Tongue (tissue), 2 donors: ENCODE results near the gene TARS3. TPM values are rescaled to one million over a fixed set of nuclear protein-coding genes. Genes with fewer than 3 reads are reported as not detected.
"Not testable (repeated sequence)": the region's sequence is repeated elsewhere in the genome, so short reads cannot be mapped to it uniquely, and the experiment has no call there.

Source experiments
- DNase-seq: peaks from one replicate; pipeline ENCODE4 v3.0.0-alpha.2; 2015
- total RNA-seq: library from RNA; depleted of rRNA; stranded (reverse); fragments of >200 nt; gene quantifications from one replicate; pipeline ENCODE4 v1.2.3, GENCODE V29; 2014

TARS3 gene
- total RNA-seq, 1 donor from 2014 or later = 35.8 TPM

DNA sequence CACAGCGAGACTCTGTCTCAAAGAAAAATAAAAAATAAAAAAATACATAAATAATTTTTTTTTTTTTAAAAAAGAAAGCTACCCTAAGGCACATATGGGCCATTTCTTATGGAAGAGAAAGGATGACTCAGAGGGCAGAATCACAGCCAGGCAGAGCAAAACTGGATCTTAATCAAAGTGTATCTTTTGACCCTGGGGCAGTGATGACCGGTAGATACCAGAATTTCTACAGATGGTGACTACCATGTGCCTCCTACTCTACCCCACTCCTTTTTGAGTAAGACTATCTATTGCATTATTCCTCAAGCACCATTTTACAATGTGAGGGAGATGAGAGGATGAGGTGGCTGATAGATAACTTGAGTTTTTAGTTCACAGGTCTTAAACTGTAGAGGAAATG lies 26.0 kb downstream of the TARS3 start:
- DNase-seq = no peak

DNA sequence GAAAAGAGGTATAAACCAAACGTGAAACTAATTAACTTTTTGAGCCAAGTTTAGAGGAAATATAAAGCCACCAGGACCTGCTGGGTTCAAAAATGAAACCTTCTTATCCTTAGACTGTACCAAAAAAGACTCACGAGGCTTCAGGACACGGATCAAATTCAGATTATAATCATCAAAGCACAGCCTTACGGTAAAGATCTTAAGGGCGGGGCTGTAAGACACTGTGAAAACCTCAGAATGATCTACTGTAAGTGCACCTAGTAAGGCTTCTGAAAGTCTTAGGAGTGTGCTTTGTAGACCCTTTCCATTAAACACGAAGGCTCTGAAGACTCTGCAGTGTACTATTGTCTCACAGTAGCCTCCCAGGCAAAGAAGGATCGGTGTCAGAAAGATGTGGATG lies 26.8 kb downstream of the TARS3 start:
- no peak for DNase-seq

DNA sequence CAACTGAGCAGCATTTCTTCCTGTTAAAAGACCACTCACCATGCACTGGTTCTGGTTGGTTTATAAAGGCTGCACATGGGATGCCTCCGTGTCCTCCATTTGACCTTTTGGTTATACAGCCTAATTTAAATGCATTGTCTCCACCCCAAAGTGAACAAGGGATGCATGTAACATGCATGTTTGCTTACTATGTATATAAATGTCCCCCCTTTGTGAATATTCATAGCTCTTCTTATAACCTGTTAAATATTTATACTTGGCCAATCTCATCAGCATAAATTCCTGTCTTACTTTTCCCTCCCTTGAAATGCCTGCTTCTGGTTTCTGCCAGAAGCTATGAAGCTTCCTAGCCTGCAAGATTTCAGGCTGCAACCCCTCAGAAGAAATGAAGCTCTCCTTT lies 27.4 kb downstream of the TARS3 start:
- DNase-seq = no peak

DNA sequence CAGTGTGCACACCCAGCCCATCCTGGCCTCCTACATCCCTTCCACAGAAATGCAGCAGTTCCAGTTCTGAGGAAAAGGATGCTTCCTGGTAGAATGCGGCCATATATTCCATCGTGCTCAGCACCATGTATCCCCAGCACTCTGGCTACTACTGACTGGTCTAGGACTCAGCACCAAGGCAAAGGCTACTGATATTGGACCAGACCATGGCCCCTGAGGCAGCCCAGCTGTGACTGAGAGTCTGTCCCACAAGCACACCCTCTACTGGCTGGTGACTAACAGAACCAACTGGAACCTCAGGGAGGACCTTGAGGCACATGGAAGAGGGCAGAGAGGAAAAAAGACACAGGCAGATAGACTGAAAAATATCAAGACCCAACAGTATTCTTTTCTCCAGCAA lies 30.0 kb downstream of the TARS3 start:
- no peak for DNase-seq

DNA sequence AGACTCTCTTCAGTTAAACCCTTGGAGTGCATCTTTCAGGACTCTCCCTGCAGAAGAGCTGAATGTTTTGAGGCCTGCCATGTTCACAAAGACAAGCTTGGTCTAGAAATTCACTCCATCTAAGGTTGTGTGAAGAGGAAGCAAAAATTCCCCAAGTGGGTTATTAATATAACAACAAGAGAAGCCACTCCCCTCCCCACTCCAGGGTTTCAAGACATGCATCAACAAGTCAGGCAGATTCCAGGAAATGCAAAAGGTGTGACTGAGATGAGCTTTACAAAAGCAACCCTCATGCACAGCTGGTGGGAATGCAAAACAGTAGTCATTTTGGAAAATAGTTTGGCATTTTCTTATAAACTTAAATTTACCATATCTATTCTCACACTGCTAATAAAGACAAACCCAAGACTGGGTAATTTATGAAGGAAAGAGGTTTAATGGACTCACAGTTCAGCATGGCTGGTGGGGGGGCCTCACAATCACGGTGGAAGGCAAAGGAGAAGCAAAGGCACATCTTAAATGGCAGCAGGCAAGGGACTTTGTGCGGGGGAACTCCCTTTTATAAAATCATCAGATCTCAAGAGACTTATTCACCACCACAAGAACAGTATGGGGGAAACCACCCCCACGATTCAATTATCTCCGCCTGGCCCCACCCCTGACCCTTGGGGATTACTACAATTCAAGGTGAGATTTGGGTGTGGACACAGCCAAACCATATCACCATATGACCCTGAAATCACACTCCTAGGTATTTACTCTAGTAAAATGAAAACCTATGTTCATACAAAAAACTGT lies 31.3 kb downstream of the TARS3 start:
- no peak for DNase-seq

DNA sequence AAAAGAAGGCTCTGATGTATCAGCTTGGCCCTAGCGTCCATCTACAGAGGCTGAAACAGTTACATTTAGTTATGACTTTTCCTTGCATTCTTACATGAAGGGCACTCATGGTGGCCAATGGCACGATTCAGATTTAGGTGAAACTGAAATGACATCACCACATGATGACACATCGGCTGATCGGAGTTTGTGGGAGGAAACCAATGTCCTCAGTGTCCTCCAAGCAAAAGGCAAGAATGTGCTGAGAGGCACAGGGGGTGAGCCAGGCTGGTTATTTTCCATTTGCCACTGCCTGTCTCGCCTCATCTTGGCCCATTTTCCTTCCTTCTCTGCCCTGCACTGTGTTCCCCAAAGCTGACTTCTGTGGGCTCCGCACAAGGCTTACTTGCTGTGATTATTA lies 34.4 kb downstream of the TARS3 start:
- DNase-seq = no peak

DNA sequence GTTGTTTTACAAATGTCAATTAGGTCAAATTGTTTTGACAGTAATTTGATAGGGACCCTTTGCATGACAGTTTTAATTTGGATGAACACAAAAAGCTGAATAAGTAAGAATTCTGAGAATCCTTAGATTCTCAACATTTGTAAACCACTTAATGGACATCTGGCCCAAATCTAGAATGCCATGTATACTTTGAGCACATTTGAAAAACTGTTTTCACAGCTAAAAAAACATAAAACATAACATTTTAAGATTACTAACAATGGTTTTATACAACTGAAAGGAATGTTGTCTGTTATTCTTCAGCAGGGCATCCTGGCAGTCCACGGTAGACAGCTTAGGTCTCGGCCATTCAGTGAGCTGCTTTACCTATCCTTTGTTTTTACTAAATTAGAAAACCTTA lies 37.6 kb downstream of the TARS3 start:
- no peak for DNase-seq

DNA sequence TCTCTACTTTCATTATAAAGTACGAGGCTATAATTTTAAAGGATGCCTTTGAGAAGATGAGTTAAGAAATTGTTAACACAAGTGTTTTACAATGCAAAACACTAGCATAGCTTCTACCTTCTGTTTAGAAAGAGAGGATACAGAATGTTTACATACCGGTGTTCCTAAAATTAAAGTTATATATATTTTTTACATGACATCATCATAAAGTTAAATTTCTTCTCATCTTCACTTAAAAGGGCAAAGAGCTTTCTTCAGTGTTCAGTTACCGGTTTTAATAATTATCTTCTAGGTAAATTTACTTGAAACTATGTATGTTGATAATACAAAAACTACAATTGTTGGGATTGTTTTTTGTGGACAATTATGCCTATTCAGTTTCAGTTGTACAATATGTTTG lies 39.4 kb downstream of the TARS3 start:
- no peak for DNase-seq

DNA sequence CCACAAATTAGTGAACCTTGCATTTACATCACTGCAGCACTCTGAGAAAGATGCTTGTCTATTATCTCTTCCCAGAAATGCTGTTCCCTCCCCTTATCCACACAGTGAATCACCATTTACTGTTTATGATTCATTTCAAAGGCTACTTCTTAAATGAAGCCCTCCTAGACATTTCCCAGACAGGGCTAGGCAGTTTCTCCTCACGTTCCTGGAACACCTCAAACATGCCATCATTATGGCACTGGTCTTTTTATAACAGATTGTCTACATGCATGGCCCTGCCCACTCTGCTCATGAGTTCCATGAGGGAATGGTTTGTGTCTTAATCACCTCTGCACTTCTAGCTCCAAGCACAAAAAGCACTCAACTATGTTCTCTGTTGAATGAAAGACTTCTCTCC lies 39.9 kb downstream of the TARS3 start:
- DNase-seq = no peak

DNA sequence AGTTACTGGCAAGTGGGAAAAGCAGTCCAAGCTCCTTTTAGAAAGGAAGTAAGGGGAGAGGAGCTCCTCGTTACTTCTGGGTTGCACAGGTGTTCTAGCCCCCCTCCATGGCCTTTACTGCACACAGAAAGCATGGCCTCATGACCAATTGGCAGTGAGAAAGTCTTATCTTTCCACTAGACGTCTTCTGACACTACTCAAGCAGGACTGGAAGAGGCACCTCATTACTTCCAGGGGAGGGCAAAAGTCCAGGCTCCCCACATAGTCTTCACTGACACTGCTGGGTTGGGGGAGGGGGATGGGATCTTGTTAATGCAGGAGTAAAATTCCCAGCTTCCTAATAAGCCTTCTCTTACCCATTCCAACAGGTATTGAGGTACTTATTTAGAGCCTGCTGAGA lies 44.5 kb downstream of the TARS3 start:
- DNase-seq = no peak

DNA sequence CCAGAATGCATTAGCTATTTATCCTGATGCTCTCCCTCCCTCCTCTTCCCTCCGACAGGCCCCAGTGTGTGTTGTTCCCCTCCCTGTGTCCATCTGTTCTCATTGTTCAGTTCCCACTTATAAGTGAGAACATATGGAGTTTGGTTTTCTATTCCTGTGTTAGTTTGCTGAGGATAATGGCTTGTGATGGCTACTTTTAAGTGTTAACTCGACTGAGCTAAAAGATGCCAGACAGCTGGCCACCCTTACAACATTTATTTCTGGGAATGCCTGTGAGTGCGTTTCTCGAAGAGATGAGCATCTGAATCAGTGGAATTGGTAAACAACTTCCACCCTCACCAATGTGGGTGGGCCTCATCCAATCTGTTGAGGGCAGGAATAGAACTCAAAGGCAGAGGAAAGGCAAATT lies 47.3 kb downstream of the TARS3 start:
- DNase-seq = peak; percentile 63

DNA sequence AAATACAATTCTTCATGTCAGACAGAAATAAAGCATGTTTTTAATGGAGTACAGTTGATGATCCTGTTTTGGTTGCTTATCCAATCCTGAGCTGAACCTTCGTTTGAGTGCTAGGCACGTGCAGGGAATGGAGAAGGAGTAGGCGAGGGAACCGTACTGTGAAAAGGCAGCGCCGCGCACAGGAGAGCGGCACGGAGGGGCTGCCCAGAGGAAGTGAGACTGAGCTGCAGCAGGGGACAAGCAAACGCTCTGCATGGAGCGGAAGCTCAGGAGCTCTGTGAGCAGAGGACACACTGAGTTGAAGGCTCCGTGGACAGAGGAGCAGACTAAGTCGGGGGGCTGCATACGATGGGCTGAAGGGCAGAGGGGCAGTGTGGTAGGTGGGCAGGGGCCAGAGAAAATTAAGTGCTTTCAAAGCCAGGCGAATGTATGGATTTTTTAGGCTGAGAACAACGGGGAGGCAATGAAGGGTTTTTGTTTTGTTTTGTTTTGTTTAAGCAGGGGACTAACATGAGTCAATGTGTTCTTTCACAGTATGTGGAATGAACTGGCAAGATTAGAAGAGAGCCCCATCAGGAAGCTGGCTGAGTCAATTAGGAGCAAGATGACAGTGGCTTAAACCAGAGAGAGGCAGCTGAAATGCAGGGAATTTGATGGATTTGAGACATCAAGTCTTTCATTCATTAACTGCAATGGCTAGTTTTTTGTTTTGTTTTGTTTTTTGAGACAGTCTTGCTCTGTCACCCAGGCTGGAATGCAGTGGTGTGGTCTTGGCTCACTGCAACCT lies 48.3 kb downstream of the TARS3 start:
- no peak for DNase-seq

DNA sequence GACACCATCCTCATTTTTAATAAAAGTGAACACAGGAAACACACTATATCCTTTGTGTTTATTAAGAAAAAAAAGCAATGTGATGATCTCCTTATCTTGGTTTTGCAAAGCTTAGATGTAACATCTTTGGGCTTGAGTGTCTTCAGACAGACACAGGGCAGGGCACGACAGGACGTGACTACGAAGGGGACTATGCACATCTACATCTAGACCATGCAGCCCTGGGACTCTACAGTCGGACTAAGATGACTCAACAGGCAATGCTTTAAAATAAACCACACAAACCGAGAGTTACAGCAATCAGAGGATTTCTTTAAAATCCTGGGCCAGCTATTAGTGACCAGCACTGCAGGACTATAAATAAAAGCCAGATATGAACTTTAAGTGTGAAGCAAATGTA lies 49.3 kb downstream of the TARS3 start:
- no peak for DNase-seq

DNA sequence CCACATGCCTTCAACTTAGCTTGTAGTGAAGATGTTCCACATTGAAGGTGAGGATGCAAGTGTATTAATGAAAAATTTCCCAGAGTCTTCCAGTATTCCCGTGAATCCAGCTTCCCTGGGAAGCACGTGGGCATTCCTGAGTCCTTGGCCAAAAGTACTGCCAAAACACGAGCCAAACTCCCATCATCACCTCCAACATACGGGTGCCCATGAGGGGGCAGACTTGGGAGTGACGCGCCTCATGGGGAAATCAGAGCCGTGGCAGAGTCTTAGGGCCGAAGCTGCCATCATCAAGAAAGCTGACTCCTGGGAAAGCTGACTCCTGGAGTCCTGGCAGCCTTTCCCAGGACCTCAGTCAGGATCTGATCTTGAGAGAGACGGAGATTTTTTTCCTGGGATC lies 52.0 kb downstream of the TARS3 start:
- no peak for DNase-seq

DNA sequence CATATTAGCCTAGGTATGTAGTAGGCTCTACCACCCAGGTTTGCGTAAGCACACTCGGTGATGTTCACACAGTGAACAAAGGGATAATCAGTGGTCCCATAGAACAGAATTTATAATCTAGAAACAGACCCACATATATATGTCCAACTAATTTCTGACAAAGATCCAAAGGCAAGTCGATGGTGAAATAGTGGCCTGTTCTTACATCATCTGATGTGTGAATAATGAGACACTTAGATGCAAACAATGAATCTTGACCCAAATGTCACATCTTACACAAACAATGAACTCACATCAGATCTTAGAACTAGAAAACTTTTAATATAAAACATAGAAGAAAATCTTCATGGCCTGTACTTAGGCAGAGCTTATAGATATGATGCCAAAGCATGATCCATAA lies 54.5 kb downstream of the TARS3 start:
- DNase-seq = no peak

DNA sequence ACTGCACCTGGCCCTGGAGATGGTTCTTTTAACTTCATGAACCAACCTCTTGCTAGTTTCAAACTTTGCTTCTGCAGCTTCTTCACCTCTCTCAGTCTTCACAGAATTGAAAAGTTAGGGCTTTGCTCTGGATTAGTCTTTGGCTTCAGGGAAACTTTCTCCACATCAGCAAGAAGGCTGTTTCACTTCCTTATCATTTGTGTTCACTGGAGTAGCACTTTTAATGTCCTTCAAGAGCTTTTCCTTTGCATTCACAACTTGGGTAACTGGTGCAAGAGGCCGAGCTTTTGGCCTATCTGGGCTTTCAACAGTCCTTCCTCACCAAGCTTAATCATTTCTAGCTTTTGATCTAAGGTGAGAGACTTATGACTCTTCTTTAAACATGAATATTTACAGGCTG lies 56.4 kb downstream of the TARS3 start:
- DNase-seq = no peak

DNA sequence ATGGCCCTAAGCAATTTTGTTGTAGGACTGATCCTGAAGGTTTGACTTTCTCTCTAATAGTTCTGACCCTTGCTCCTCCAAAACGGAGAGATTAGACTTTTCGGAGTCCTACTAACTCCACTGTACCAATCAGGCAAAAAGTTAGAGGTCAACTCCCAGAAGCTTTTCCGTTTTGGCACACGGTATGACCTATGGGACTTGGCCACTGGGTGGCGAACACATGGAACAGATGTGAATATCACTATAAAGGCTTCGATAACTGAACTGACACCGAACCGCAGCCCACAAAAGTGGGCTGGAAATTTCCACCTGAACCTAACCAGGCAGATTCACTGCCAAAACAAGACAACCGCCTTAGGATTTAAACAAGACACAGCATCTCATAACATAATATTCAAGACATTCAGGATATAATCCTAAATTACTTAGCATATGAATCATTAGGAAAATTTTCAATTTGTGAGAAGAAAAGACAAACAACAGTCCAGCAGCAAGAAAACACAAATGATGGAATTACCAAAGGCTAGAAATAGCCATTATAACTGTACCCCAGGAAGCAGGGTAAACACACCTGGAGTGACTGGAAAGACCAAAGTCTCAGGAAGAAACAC lies 59.9 kb downstream of the TARS3 start:
- DNase-seq = no peak

DNA sequence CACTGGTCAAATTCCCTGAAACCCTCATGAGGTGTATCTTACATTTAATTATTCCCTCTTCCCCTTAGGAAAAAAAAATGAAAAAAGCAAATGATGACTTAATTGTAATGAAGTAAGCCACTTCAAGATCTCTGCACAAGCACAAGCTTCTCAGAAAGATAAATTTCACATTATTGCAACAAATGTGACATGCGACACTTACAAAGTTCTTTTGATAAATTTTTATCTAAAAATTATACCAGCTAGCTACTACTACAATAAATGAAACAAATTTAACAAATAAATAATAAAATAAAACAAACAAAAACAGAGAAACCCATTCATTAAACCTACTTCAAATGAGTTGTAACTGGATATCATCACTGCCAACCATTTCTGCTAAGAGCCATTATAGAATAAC lies 62.1 kb downstream of the TARS3 start:
- DNase-seq = no peak

DNA sequence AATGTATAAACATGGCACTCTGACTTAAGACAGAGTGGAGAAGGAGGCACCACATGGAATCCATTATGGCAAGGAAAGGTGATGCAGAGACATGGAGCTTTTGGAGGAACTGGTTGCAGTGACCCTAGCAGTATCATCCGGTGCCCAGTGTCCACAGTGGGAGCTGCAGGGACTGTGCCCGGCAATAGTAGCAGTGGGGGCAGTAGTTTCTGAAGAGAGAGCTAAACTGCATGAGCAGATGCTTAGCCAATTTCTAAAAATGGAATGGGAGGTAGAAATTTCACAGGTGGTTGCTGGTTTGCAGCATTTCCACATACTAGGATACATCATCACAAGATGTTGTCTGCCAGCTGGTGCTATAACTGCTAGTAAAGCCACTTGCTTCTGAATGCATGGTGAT lies 64.3 kb downstream of the TARS3 start:
- no peak for DNase-seq

DNA sequence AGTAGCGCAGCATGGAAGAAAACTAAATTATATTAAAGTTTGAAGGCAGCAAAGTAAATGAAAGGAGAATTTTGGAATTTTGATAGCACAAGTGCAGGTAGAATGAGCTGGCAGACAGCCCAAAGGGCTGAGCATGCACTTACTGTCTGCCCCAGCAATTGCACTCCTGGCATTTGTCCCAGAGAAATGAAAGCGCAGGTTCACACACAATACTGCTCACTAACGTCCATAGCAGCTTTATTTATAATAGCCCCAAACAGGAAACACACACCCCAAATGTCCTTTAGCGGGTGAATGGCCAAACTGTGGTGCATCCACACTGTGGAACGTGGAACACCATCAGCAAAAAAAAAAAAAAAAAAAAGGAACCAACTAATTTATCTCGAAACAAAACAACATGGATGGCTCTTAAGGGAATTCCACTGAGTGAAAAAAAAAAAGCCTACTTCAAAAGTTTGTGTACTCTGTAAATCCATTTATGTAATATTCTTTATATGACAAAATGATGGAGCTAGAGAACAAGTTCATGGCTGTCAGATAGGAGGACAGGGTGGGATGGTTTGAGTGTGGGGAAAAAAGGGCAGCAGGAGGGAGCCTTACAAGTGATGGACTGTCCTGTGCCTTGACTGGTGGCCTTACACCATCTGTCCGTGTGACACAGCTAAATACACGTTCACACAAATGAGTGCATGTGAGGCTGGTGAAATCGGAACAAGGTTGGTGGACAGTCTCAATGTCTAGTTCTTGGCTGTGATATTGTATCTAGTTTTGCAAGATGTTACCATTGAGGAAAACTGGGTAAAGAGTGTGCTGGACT lies 66.1 kb downstream of the TARS3 start:
- DNase-seq = no peak

DNA sequence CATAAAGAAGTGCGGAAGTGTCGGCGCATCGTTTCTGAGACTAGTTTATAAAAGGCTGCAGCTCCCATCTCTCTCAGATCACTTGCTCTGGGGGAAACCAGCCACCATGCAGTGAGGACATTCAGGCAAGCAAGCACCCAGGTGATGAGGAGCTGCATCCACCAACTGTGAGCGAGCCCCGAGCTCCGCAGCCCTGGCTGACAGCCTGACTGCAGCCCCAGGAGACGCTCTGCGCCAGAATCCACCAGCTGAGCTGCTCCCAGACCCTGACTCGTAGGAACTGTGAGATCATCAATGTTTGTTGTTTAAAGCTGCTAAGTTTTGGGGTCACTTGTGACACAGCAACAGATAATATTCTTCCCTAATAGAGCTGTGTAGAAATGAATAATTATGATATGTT lies 67.1 kb downstream of the TARS3 start:
- DNase-seq = no peak

DNA sequence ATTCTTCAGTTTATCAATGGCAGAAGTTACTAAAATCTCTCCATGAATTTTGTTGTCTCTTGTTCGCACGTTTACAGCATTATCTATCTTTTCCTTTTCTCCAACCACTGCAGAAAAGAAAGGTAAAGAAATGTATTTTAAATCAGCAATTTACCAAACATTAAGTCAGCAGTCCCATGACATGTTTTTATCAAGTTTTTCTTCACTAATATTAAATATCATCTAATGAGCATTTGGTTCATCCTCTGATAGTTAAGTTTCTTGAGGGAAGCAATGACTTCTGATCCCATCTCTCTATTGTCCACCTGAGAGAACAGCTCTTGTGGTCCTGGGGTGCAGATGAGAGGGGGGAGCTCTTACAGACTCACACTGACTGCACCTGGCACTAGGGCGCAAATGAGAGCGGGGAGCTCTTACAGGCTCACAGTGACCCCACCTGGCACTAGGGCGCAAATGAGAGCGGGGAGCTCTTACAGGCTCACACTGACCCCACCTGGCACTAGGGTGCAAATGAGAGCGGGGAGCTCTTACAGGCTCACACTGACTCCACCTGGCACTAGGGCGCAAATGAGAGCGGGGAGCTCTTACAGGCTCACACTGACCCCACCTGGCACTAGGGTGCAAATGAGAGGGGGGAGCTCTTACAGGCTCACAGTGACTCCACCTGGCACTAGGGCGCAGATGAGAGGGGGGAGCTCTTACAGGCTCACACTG lies 69.5 kb downstream of the TARS3 start:
- DNase-seq = not testable (repeated sequence)
